ENCODE results near the gene ACTG1. TPM values are rescaled to one million over a fixed set of nuclear protein-coding genes. Genes with fewer than 3 reads are reported as not detected.

ACTG1 gene
- total and polyA plus RNA-seq, 2 of the 4 experiments (the other 2 are of a cell fraction) = 10,907 to 15,732 TPM

DNA sequence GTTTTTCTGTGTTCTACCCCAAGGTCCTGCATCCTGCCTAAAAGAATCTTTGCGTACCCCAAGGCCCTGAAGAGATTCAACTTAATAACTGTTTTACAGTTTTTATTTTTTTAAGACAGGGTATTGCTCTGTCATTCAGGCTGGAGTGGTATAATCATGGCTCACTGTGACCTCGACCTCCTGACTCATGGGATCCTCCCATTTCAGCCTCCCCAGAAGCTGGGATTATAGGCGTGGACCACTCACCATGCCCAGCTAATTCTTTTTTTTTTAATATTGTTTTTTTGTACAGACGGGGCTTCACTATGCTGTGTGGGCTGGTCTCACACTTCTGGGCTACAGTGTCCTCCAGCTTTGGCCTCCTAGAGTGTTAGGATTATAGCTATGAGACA, 48.9 kb upstream of the ACTG1 start:
- Histone ChIP-seq H3K36me3 (ENCODE audit: control insufficient read depth, insufficient read depth, low read length) (peaks cover 49% of the 10 kb centered on the region), H3K4ac (ENCODE audit: low read depth, low read length) (peak overlapping the region; percentile 37; the same call in 1 of the 2 replicates), H2BK20ac (ENCODE audit: low read depth, low read length) (peak overlapping the region; percentile 61), H4K20me1 (ENCODE audit: insufficient read depth, low read length) (peaks cover 17% of the 10 kb centered on the region), H3K79me1 (ENCODE audit: low read depth in 1 of 2, low read length in 2 of 2) (peaks cover 24 to 80% of the 10 kb centered on the region in 2 experiments), H3K9ac (ENCODE audit: low read depth, low read length) (no peak overlapping the region), H4K91ac (ENCODE audit: insufficient read depth, low read depth, low read length) (peak overlapping the region; percentile 60; the same call in 1 of the 2 replicates), H2BK5ac (ENCODE audit: low read depth, low read length, poor library complexity, severe bottlenecking) (peak overlapping the region; percentile 64), H3K27me3 (ENCODE audit: control insufficient read depth, insufficient read depth, low read length) (no peaks in the 10 kb centered on the region), H3K23ac (ENCODE audit: low read depth, low read length) (no peak overlapping the region), H3K56ac (ENCODE audit: extremely low read depth, insufficient read depth, low read length) (0 out of 2 replicates have a peak overlapping the region, but pooled peaks have one; percentile 17), H2AK9ac (replicated peaks; ENCODE audit: low read depth, low read length, poor library complexity) (peak overlapping the region; percentile 78), H3K4me1 (ENCODE audit: control insufficient read depth, insufficient read depth, low read length) (peaks cover 20% of the 10 kb centered on the region), H2BK120ac (ENCODE audit: low read depth, low read length) (peak overlapping the region; percentile 37; the same call in 1 of the 2 replicates), H2BK15ac (ENCODE audit: low read depth, low read length) (peak overlapping the region; percentile 43; the same call in 1 of the 3 replicates), H3K14ac (replicated peaks; ENCODE audit: low read depth, low read length) (no peak overlapping the region; the same call in 1 of the 2 replicates), H3K4me3 (ENCODE audit: insufficient read depth, low read depth, low read length) (no peak overlapping the region), H3K27ac (ENCODE audit: insufficient read depth, low read length) (no peak overlapping the region), H3K4me2 (ENCODE audit: low read depth, low read length) (no peak overlapping the region), H4K5ac (ENCODE audit: low read depth, low read length) (no peak overlapping the region), H3K9me3 (ENCODE audit: control insufficient read depth, insufficient read depth, low read length) (no peaks in the 10 kb centered on the region), H4K8ac (ENCODE audit: low read depth in 2 of 2, low read length in 2 of 2) (peak overlapping the region in 1 of 2 experiments; percentile 64; a peak in 2 of 4 replicates), H3K18ac (ENCODE audit: low read depth, low read length) (no peak overlapping the region), H2AK5ac (ENCODE audit: low read depth, low read length) (peak overlapping the region; percentile 67), H3K9me1 (ENCODE audit: insufficient read depth, low read length) (peaks cover 14% of the 10 kb centered on the region), H2AFZ (replicated peaks; ENCODE audit: low read length, poor library complexity) (no peak overlapping the region)
- peak; percentile 45; the same call in 1 of the 2 replicates for TF ChIP-seq NFE2L2 (IDR thresholded peaks at IDR 0.05; ENCODE audit: low read depth, low read length)
- TF ChIP-seq CHD1 (IDR thresholded peaks at IDR 0.05; ENCODE audit: low read depth, low read length) = no peak
- TF ChIP-seq POLR2A (IDR thresholded peaks at IDR 0.05; ENCODE audit: low read depth, low read length) = no peak
- CTCF ChIA-PET = no interaction called here
- in situ Hi-C loops (cut with MboI; ENCODE audit: low sequenced_read_pairs) (no loop called here), dilution Hi-C loops (cut with HindIII; ENCODE audit: low sequenced_read_pairs, unreplicated experiment) (no loop called here), intact Hi-C loops (cut with micrococcal nuclease) (no loop called here)
- BruUV-seq (replicated peaks) = no TSS peak
- ATAC-seq (ENCODE audit: low read depth) (no peak; the same call in 1 of the 2 replicates), DNase-seq (peak; percentile 63)
- POLR2A ChIA-PET (ENCODE audit: unreplicated experiment) = no interaction called here
- WGBS, 2 experiments (ENCODE audit: extremely low coverage in 2 of 2, insufficient read length in 1 of 2) = no CpG with 5 or more reads among the region's 4 CpGs
